Mesenchymal stem cell (in vitro differentiated cells and primary cell): ENCODE results near the gene DOCK10.
A peak's percentile ranks its signal among the peaks of the same experiment; 100 is the strongest.

ENCODE experiments used
- DNase-seq: peaks from one replicate; pipeline ENCODE4 v3.0.0-alpha.2; 2013
- H2AFZ ChIP-seq: one replicate; pipeline ENCODE4 v1.6.1; 2013; ENCODE audit warnings: low read depth, mild to moderate bottlenecking, control low read depth, inconsistent platforms, low read length, moderate library complexity
- H2AK5ac ChIP-seq: 2 replicates; pipeline ENCODE4 v1.6.1; 2013; ENCODE audit warnings: low read length, moderate library complexity, mild to moderate bottlenecking, inconsistent platforms; ENCODE audit not compliant: severe bottlenecking
- H2BK120ac ChIP-seq: one replicate; pipeline ENCODE4 v1.6.1; 2013; ENCODE audit warnings: low read depth, mild to moderate bottlenecking, inconsistent platforms, low read length, moderate library complexity
- H2BK12ac ChIP-seq, 2 experiments: one replicate each; pipeline ENCODE4 v1.6.1; 2013; ENCODE audit warnings: inconsistent platforms in 2 of 2, low read length in 2 of 2, mild to moderate bottlenecking in 2 of 2, moderate library complexity in 2 of 2, control low read depth in 1 of 2
- H2BK15ac ChIP-seq: one replicate; pipeline ENCODE4 v1.6.1; 2013; ENCODE audit warnings: mild to moderate bottlenecking, low read depth, inconsistent platforms; ENCODE audit not compliant: poor library complexity, severe bottlenecking
- H2BK5ac ChIP-seq: 2 replicates; pipeline ENCODE4 v1.6.1; 2013; ENCODE audit warnings: low read depth, mild to moderate bottlenecking, low read length, control low read depth, inconsistent platforms; ENCODE audit not compliant: poor library complexity, severe bottlenecking
- H3K14ac ChIP-seq, 2 experiments: one replicate each; pipeline ENCODE4 v1.6.1; 2013; ENCODE audit warnings: inconsistent platforms in 2 of 2, low read length in 2 of 2, control low read depth in 1 of 2, mild to moderate bottlenecking in 1 of 2, moderate library complexity in 1 of 2
- H3K18ac ChIP-seq, 2 experiments: one replicate each; pipeline ENCODE4 v1.6.1; 2013; ENCODE audit warnings: inconsistent platforms in 2 of 2, low read length in 2 of 2, control low read depth in 1 of 2, low read depth in 1 of 2, mild to moderate bottlenecking in 1 of 2
- H3K23ac ChIP-seq, 2 experiments: one replicate each; pipeline ENCODE4 v1.6.1; 2013; ENCODE audit warnings: inconsistent platforms in 2 of 2, low read length in 2 of 2, mild to moderate bottlenecking in 2 of 2, moderate library complexity in 2 of 2, control low read depth in 1 of 2
- H3K27ac ChIP-seq: 2 replicates; pipeline ENCODE4 v1.5.1; 2013; ENCODE audit warnings: mild to moderate bottlenecking, moderate library complexity, low read length, control low read depth, inconsistent platforms; ENCODE audit not compliant: poor library complexity, severe bottlenecking
- H3K27me3 ChIP-seq, 2 experiments: 2 replicates each; pipeline versions ENCODE4 v1.6.1 to v1.7.0; 2013; ENCODE audit warnings: low read length in 2 of 2, mild to moderate bottlenecking in 2 of 2, moderate library complexity in 2 of 2, control low read depth in 1 of 2, inconsistent platforms in 1 of 2; ENCODE audit not compliant: control insufficient read depth in 1 of 2, insufficient read depth in 1 of 2
- H3K36me3 ChIP-seq, 2 experiments: 2 replicates each; pipeline versions ENCODE4 v1.6.1 to v1.7.0; 2013; ENCODE audit warnings: low read length in 2 of 2, control low read depth in 1 of 2, inconsistent platforms in 1 of 2, low read depth in 1 of 2, mild to moderate bottlenecking in 1 of 2; ENCODE audit not compliant: insufficient read depth in 2 of 2, control insufficient read depth in 1 of 2
- H3K4ac ChIP-seq, 2 experiments: one replicate each; pipeline ENCODE4 v1.6.1; 2013; ENCODE audit warnings: inconsistent platforms in 2 of 2, low read length in 2 of 2, mild to moderate bottlenecking in 2 of 2, moderate library complexity in 2 of 2, control low read depth in 1 of 2, low read depth in 1 of 2
- H3K4me1 ChIP-seq: 2 replicates; pipeline ENCODE4 v1.6.1; 2013; ENCODE audit warnings: low read depth, low read length, control low read depth; ENCODE audit not compliant: control insufficient read depth, insufficient read depth
- H3K4me2 ChIP-seq: 2 replicates; pipeline ENCODE4 v1.6.1; 2013; ENCODE audit warnings: low read length, mild to moderate bottlenecking, inconsistent platforms; ENCODE audit not compliant: poor library complexity, severe bottlenecking
- H3K4me3 ChIP-seq, 2 experiments: 2 replicates each; pipeline versions ENCODE4 v1.5.1 to v1.7.0; 2013; ENCODE audit warnings: low read length in 2 of 2, mild to moderate bottlenecking in 2 of 2, control low read depth in 1 of 2, low read depth in 1 of 2; ENCODE audit not compliant: insufficient read depth in 1 of 2
- H3K79me1 ChIP-seq: replicated peaks from 2 replicates; pipeline ENCODE4 v1.6.1; 2013; ENCODE audit warnings: mild to moderate bottlenecking, control low read depth, low read length, inconsistent platforms; ENCODE audit not compliant: poor library complexity, severe bottlenecking
- H3K9ac ChIP-seq: 2 replicates; pipeline ENCODE4 v1.7.0; 2013; ENCODE audit warnings: mild to moderate bottlenecking, low read length, moderate library complexity
- H3K9me3 ChIP-seq: 2 replicates; pipeline ENCODE4 v1.7.0; 2013; ENCODE audit warnings: mild to moderate bottlenecking, low read length; ENCODE audit not compliant: control insufficient read depth
- H4K8ac ChIP-seq: one replicate; pipeline ENCODE4 v1.6.1; 2013; ENCODE audit warnings: inconsistent platforms, mild to moderate bottlenecking, low read length, moderate library complexity
- H4K91ac ChIP-seq: one replicate; pipeline ENCODE4 v1.6.1; 2013; ENCODE audit warnings: mild to moderate bottlenecking, low read length, inconsistent platforms
- WGBS: methylation state at CpG from one replicate; pipeline ENCODE4 v1.1.7; 2013; ENCODE audit warnings: mixed read lengths; 5-methylcytosine and 5-hydroxymethylcytosine counted together

The DOCK10 gene

DNA sequence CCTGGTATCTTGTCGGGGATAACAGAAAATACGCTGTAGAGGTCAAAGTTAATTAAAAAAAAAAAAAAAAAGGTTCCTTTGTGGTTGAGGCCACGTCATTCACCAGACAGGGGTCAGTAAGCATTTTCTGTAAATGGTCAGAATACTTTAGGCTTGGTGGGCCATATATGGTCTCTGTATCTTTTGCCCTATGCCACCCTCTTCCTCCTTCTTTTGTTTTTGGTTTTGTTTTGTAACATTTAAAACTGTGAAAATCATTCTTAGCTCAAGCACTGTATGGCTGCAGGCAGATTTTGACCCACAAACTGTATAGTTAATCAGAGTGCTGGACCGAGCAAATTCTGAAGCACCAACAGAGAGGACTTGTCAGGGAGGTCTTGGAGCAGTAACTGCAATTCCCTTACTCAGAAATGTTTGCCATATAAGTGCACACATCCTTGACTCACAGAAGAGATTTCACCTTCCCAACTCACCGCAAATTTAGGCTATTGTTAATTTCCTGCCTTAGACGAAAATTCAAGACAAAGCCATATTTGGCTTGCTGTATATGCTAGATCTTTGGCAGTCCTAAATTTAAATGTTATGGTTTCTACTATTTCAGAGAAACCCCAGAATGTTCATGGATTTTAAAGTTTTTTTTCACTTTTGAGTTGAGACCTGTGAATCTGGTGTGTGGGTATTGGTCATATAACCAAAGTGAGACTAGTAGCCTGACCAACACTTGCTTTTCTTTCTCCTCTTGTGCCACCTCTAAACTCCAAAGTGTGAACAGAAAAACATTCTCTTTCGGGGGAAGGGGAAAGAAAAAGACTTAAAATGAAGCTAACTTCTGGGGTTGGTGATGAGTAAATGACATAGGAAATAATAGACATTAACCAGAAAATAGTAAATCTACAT, 65.4 kb downstream of the DOCK10 start:
- H3K9me3 ChIP-seq: no peaks in the 10 kb centered on the region
- DNase-seq: no peak
- no peak overlapping the region for H2BK15ac ChIP-seq
- H3K18ac ChIP-seq: no peak overlapping the region
- H2BK12ac ChIP-seq: no peak overlapping the region
- no peak overlapping the region for H3K27ac ChIP-seq
- H4K91ac ChIP-seq: no peak overlapping the region
- no peak overlapping the region for H2AFZ ChIP-seq
- no peak overlapping the region for H3K23ac ChIP-seq
- H2BK5ac ChIP-seq: no peak overlapping the region
- H3K4me3 ChIP-seq: no peak overlapping the region
- H3K4me1 ChIP-seq: peaks cover 4% of the 10 kb centered on the region
- H2BK120ac ChIP-seq: no peak overlapping the region
- peaks cover 3 to 12% of the 10 kb centered on the region in 2 experiments for H3K36me3 ChIP-seq
- H3K9ac ChIP-seq: no peak overlapping the region
- no peak overlapping the region for H3K4me2 ChIP-seq
- no peak overlapping the region for H4K8ac ChIP-seq
- H2AK5ac ChIP-seq: no peak overlapping the region
- peaks cover 16% of the 10 kb centered on the region for H3K79me1 ChIP-seq
- 95% methylated on average over 6 of the region's 7 CpGs for WGBS
- no peak overlapping the region for H3K14ac ChIP-seq
- H3K27me3 ChIP-seq: no peaks in the 10 kb centered on the region
- H3K4ac ChIP-seq: no peak overlapping the region

- H4K91ac ChIP-seq: no peak overlapping the region
- H3K4me1 ChIP-seq: peaks cover 8% of the 10 kb centered on the region
- no peak overlapping the region for H3K4ac ChIP-seq
- no peak overlapping the region for H2BK120ac ChIP-seq
- H3K23ac ChIP-seq: no peak overlapping the region
- WGBS: 76% methylated on average over 2 of the region's 4 CpGs
- H3K9me3 ChIP-seq: no peaks in the 10 kb centered on the region
- no peak overlapping the region for H3K9ac ChIP-seq
- H2BK5ac ChIP-seq: no peak overlapping the region
- H3K27me3 ChIP-seq: no peaks in the 10 kb centered on the region
- no peak overlapping the region for H3K14ac ChIP-seq
- H2BK12ac ChIP-seq: no peak overlapping the region
- no peak overlapping the region for H2AFZ ChIP-seq
- H3K79me1 ChIP-seq: peaks cover 18% of the 10 kb centered on the region
- H3K4me2 ChIP-seq: no peak overlapping the region
- H4K8ac ChIP-seq: no peak overlapping the region
- no peak overlapping the region for H2AK5ac ChIP-seq
- no peak overlapping the region for H3K4me3 ChIP-seq
- H3K27ac ChIP-seq: no peak overlapping the region
- no peak overlapping the region for H2BK15ac ChIP-seq
- H3K18ac ChIP-seq: no peak overlapping the region
- peaks cover 3 to 12% of the 10 kb centered on the region in 2 experiments for H3K36me3 ChIP-seq
- DNase-seq: no peak
These were observed 66.5 kb downstream of the DOCK10 start for GRCh38 chr2:224975761-224976160.

DNA sequence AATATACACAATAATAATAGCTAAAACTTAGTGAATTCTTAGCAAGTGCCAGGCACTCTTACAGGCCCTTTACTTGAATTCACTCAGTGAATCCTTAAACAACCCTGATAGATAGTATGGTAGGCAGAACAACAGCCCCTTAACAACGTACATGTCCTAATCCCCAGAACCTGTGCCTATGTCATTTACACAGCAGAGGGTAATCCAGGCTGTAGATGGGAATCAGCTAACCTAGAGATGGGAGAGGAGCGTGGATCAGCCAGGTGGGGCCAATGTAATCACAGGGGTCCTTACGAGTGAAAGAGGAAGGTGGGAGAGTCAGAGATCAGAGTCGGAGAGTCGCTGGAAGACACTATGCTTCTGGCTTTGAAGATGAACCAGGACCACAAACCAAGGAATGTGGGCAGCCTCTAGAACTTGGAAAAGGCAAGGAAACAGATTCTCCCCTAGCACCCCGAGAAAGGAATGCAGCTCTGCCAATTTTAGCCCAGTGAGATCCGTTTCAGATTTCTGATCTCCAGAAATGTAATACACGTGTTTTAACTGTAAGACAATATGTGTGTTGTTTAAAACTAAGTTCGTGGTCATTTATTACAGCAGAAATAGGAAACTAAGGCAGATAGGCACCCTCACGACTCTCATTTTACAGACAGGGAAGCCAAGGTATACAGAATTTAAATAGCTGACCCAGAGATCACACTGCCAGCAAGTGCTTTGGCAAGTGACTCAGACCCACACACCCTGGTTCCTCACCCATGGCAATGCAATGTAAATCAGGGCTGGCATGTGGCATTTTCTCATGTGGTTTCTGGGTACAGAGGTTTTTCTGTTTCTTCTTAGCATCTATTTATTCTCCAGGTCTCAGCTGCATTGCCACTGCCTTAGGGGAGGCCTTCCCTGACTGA, 68.9 kb downstream of the DOCK10 start:
- Histone ChIP-seq H3K9ac (peak overlapping the region; percentile 22), H4K91ac (no peak overlapping the region), H3K36me3 (peaks cover 0 to 13% of the 10 kb centered on the region in 2 experiments), H2BK15ac (no peak overlapping the region), H2BK120ac (no peak overlapping the region), H3K23ac (no peak overlapping the region), H3K27me3 (no peaks in the 10 kb centered on the region), H2BK5ac (no peak overlapping the region), H3K14ac (no peak overlapping the region), H3K4me2 (no peak overlapping the region), H2AFZ (no peak overlapping the region), H2BK12ac (no peak overlapping the region), H3K79me1 (peaks cover 9% of the 10 kb centered on the region), H3K4me1 (peaks cover 10% of the 10 kb centered on the region), H3K27ac (no peak overlapping the region), H2AK5ac (no peak overlapping the region), H3K18ac (no peak overlapping the region), H3K9me3 (no peaks in the 10 kb centered on the region), H3K4me3 (no peak overlapping the region), H3K4ac (no peak overlapping the region), H4K8ac (no peak overlapping the region)
- DNase-seq: no peak
- WGBS: 87% methylated on average over 8 of the region's 10 CpGs

- H3K27ac ChIP-seq: no peak overlapping the region
- WGBS: 78% methylated on average over 3 of the region's 4 CpGs
- no peak overlapping the region for H3K4me2 ChIP-seq
- no peaks in the 10 kb centered on the region for H3K9me3 ChIP-seq
- DNase-seq: no peak
- H2BK12ac ChIP-seq: peak overlapping the region; percentile 59 to 61
- peak overlapping the region; percentile 78 for H4K91ac ChIP-seq
- no peak overlapping the region for H2BK5ac ChIP-seq
- no peak overlapping the region for H2BK15ac ChIP-seq
- no peak overlapping the region for H3K9ac ChIP-seq
- peaks cover 11% of the 10 kb centered on the region for H3K4me1 ChIP-seq
- peaks cover 5% of the 10 kb centered on the region for H3K79me1 ChIP-seq
- H3K18ac ChIP-seq: no peak overlapping the region
- peaks cover 0 to 12% of the 10 kb centered on the region in 2 experiments for H3K36me3 ChIP-seq
- no peak overlapping the region for H2AFZ ChIP-seq
- no peaks in the 10 kb centered on the region for H3K27me3 ChIP-seq
- no peak overlapping the region for H4K8ac ChIP-seq
- no peak overlapping the region for H3K4ac ChIP-seq
- no peak overlapping the region for H2BK120ac ChIP-seq
- no peak overlapping the region for H3K4me3 ChIP-seq
- no peak overlapping the region for H3K23ac ChIP-seq
- peak overlapping the region; percentile 29 for H2AK5ac ChIP-seq
- H3K14ac ChIP-seq: no peak overlapping the region
These were observed 71.1 kb downstream of the DOCK10 start for GRCh38 chr2:224971214-224971613.
